Right lobe of liver (tissue), 4 donors: ENCODE data around the gene EXD2.

ENCODE experiments used
- CTCF ChIP-seq, 4 donors: fragments of 200-600 bp in 3 of 4; fragments of 450-650 bp in 1 of 4; IDR thresholded peaks; one replicate each; pipeline versions ENCODE4 v1.5.1 to v1.8.0; 2016 to 2022; ENCODE audit warnings: antibody characterized with exemption in 4 of 4, mild to moderate bottlenecking in 2 of 4
- POLR2A ChIP-seq: fragments of 450-650 bp; IDR thresholded peaks from one replicate; pipeline ENCODE4 v1.6.1; 2017; ENCODE audit warnings: antibody characterized with exemption, mild to moderate bottlenecking
- donor health status: DM: no; HTN: no; CAD: no.
- donor health status: DM: no; HTN: no; CAD: no.
- donor health status: DM: no; HTN: yes; CAD: no.

- TF ChIP-seq POLR2A (no peak), CTCF (IDR thresholded peaks at IDR 0.05) (no peak)
Observed at GRCh38 chr14:69275331-69275730, 84.0 kb downstream of the EXD2 start.
